Chondrocyte (in vitro differentiated cells): Measurements from ENCODE around the gene P4HA3. TPM values are rescaled to one million over a fixed set of nuclear protein-coding genes. Genes with fewer than 3 reads are reported as not detected.

Experiments used
- DNase-seq: peaks from one replicate; pipeline ENCODE4 v3.0.0; 2021; ENCODE audit warnings: mixed read lengths, low spot score
- H3K27ac Mint-ChIP-seq: one replicate; pipeline ENCODE4 v1.8.0; 2021; ENCODE audit warnings: mild to moderate bottlenecking, moderate library complexity, mixed read lengths; ENCODE audit not compliant: unreplicated experiment
- H3K27me3 Mint-ChIP-seq: 2 replicates; pipeline ENCODE4 v1.8.0; 2021; ENCODE audit warnings: low read depth, mixed read lengths
- H3K36me3 Mint-ChIP-seq: 2 replicates; pipeline ENCODE4 v1.8.0; 2021; ENCODE audit warnings: low read depth, mixed read lengths
- H3K4me1 Mint-ChIP-seq: 2 replicates; pipeline ENCODE4 v1.8.0; 2021; ENCODE audit warnings: low read depth, mild to moderate bottlenecking, mixed read lengths
- H3K4me3 Mint-ChIP-seq: one replicate; pipeline ENCODE4 v1.8.0; 2021; ENCODE audit warnings: mild to moderate bottlenecking, moderate library complexity, mixed read lengths; ENCODE audit not compliant: unreplicated experiment
- H3K9me3 Mint-ChIP-seq: 2 replicates; pipeline ENCODE4 v1.8.0; 2021; ENCODE audit warnings: low read depth, mixed read lengths
- total RNA-seq: library from RNA; stranded (reverse); gene quantifications from 3 replicates; pipeline ENCODE4 v1.2.1, GENCODE V29; 2021
- TF ChIP-seq, protein P1 (sequence below): fragments of 200-600 bp; sonication (generic); IDR thresholded peaks from 2 replicates; pipeline ENCODE4 v1.5.0; 2021; ENCODE audit warnings: antibody characterized with exemption, mild to moderate bottlenecking, moderate library complexity

Gene P4HA3
- total RNA-seq, 1 donor from 2014 or later, result 10.9 TPM

DNA sequence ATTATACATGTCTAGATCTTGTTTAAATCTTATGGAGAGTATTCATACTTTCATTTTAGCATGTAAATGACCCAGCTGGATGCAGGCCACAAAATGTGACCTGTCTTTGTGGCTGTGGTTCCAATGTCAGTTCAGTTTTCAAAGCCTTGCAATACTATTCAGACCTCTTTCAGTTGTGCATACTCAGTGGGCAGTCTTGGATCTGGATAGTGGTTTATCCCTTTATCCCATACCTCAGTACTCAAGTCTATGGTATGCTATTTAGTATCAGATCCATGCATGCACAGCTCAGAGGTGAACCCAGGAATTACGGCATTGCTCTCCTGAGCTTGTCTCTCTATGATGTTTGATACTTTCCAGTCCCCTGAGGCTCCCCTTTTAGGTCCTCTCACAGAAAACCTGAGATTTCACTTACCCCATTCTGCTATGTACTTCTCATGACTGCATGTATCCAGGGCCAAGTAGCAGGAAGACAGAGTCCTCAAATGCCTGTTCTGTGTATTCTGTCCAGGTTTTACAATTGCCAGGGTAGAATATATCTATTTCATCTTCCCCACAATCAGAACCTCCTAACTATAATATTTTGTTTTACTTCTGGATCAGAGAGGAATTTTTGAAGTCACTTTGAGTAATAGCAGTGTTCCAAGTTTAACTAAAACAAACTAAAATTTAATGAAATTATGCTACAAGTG is 6.9 kb upstream of the P4HA3 start:
- peak overlapping the region; percentile 91 for H3K27ac Mint-ChIP-seq
- H3K4me3 Mint-ChIP-seq, result no peak overlapping the region
- H3K4me1 Mint-ChIP-seq, result peaks cover 58% of the 10 kb centered on the region
- no peaks in the 10 kb centered on the region for H3K27me3 Mint-ChIP-seq
- H3K9me3 Mint-ChIP-seq, result peaks cover 26% of the 10 kb centered on the region
- H3K36me3 Mint-ChIP-seq, result peaks cover 6% of the 10 kb centered on the region
- TF ChIP-seq, protein P1, sequence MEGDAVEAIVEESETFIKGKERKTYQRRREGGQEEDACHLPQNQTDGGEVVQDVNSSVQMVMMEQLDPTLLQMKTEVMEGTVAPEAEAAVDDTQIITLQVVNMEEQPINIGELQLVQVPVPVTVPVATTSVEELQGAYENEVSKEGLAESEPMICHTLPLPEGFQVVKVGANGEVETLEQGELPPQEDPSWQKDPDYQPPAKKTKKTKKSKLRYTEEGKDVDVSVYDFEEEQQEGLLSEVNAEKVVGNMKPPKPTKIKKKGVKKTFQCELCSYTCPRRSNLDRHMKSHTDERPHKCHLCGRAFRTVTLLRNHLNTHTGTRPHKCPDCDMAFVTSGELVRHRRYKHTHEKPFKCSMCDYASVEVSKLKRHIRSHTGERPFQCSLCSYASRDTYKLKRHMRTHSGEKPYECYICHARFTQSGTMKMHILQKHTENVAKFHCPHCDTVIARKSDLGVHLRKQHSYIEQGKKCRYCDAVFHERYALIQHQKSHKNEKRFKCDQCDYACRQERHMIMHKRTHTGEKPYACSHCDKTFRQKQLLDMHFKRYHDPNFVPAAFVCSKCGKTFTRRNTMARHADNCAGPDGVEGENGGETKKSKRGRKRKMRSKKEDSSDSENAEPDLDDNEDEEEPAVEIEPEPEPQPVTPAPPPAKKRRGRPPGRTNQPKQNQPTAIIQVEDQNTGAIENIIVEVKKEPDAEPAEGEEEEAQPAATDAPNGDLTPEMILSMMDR, result no peak
- DNase-seq, result no peak

DNA sequence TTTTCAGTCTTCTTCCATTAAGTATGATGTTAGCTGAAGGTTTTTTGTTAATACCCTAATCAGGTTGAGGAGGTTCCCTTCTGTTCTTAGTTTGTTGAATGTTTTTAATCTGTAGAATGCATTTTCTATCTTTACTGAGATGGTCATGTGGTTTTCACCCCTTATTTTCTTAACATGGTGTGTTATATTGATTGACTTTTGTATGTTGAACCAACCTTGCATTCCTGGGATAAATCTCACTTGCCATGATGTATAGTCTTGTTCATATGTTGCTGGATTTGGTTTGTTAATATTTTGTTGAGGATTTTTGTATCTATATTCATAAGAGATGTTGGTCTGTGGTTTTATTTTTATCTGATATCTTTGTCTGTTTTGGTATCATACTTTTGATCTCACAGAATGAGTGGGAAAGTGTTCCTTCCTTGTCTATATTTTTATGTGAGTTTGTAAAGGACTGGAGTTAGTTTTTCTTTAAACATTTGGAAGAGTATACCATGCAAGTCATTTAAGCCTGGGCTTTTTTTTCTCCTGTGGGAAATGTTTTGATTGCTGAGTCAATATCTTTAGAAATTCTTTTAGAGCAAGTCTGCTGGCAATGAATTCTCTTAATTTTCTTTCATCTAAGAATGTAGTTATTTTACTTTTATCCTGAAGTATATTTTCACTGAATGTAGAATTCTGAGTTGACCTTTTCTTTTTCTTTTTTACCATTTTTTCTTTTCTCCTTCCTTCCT is 5.5 kb upstream of the P4HA3 start:
- TF ChIP-seq, protein P1, result no peak
- peak overlapping the region; percentile 91 for H3K27ac Mint-ChIP-seq
- H3K4me3 Mint-ChIP-seq, result no peak overlapping the region
- peaks cover 44% of the 10 kb centered on the region for H3K4me1 Mint-ChIP-seq
- DNase-seq, result no peak
- H3K27me3 Mint-ChIP-seq, result no peaks in the 10 kb centered on the region
- H3K36me3 Mint-ChIP-seq, result peaks cover 6% of the 10 kb centered on the region
- H3K9me3 Mint-ChIP-seq, result peaks cover 29% of the 10 kb centered on the region

DNA sequence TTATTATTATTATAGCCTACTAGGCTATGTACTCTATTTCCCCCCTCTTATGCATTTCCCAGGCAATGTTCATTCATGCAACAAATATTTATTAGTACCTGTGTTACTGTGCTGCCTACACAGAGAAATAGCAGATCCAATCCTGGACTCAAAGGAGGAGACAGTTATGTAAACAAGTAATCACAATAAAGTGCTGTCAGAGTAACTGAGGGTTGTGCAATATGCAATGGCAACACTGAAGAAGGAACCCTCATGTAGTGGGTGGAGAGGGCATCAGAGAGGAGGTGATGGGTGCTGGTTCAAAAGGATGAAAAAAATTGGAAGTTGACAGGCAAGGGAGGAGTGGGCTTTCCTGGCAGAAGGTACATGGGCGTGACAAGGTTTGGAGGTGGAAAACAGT is 886 bp upstream of the P4HA3 start:
- TF ChIP-seq, protein P1, result no peak
- Mint-ChIP-seq H3K27ac (no peak overlapping the region), H3K4me1 (peaks cover 41% of the 10 kb centered on the region), H3K9me3 (peaks cover 18% of the 10 kb centered on the region), H3K36me3 (peaks cover 6% of the 10 kb centered on the region), H3K4me3 (no peak overlapping the region), H3K27me3 (no peaks in the 10 kb centered on the region)
- DNase-seq, result no peak

DNA sequence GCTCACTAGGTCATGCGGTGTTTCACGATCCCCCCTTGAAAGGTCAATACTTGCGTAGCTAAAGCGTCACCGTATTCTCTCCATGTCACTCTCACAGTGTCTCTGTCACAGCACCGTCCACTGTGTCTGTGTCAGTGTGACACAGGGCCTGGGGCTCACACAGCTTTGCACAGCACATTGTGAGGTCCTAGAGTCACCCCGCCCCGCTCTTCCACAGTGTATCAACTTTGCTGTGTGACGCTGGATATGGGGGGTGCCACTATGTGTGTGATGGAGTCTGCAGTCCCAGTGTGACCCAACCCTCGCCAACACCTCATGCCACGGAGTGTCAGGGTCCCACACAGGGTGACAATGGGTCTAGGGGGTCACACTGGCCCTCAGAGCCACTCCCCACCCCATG is 583 bp downstream of the P4HA3 start:
- Mint-ChIP-seq H3K27ac (peak overlapping the region; percentile 12), H3K4me1 (peaks cover 44% of the 10 kb centered on the region), H3K36me3 (no peaks in the 10 kb centered on the region), H3K9me3 (peaks cover 11% of the 10 kb centered on the region), H3K27me3 (no peaks in the 10 kb centered on the region), H3K4me3 (peak overlapping the region; percentile 75)
- TF ChIP-seq, protein P1, result no peak
- DNase-seq, result no peak

DNA sequence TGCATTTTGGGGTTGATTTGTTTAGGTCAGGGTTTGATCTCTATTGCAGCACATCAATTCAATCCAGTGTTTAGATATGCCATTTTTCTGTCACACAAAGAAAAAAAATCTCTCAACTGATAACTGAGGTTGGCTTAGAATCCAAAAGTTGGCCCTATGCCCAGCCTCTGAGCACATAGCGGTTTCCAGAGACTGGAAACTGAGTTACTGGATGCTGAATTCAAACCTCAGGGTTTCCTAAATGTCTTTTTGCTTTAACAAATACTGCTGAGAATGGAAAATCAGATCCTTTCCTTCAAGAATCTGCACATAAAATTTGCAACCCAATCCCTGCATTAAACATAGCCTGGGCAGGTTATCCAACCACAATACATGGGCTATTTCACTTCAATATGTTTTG is 4.0 kb downstream of the P4HA3 start:
- H3K27ac Mint-ChIP-seq, result no peak overlapping the region
- no peak for DNase-seq
- peaks cover 2% of the 10 kb centered on the region for H3K9me3 Mint-ChIP-seq
- peaks cover 46% of the 10 kb centered on the region for H3K4me1 Mint-ChIP-seq
- TF ChIP-seq, protein P1, result no peak
- no peaks in the 10 kb centered on the region for H3K36me3 Mint-ChIP-seq
- no peaks in the 10 kb centered on the region for H3K27me3 Mint-ChIP-seq
- no peak overlapping the region for H3K4me3 Mint-ChIP-seq
